ENCODE results near the gene WDR3.

WDR3 gene

GRCh38 chr1:118013336-118013735 is 83.8 kb downstream of the WDR3 start:
- no peak for TF ChIP-seq CTCF (conservative IDR thresholded peaks at IDR 0.05)
- H3K27ac ChIP-seq = no peak overlapping the region

- no peak for TF ChIP-seq CTCF (conservative IDR thresholded peaks at IDR 0.05)
- H3K27ac ChIP-seq = no peak overlapping the region
These were observed 84.4 kb downstream of the WDR3 start for GRCh38 chr1:118013938-118014337.

Measured in VCaP (cell line).